GM13977 (cell line): Measurements from ENCODE around the gene SHISA2.
"Not testable (repeated sequence)": the region's sequence is repeated elsewhere in the genome, so short reads cannot be mapped to it uniquely, and the experiment has no call there.

Experiments used
- DNase-seq: peaks from one replicate; pipeline ENCODE4 v3.0.0; 2012; ENCODE audit warnings: low spot score
- CTCF ChIP-seq: IDR thresholded peaks from 2 replicates; pipeline ENCODE4 v1.5.1; 2012; ENCODE audit warnings: mild to moderate bottlenecking, control low read depth; ENCODE audit not compliant: insufficient read depth; ENCODE audit errors: extremely low read depth, missing control alignments
- in situ Hi-C: fragments of 300-500 bp; cut with MboI; formaldehyde crosslinking; loops from one replicate; pipeline ENCODE4 v1.12.0; 2022; ENCODE audit warnings: low sequenced_read_pairs, low pct_unique_long_range_greater_than_20kb, mixed read lengths, inconsistent platforms; ENCODE audit not compliant: unreplicated experiment

Gene SHISA2

GRCh38 chr13:26051657-26052311 lies at the start of gene SHISA2:
SHISA2 (minus strand) TSS chr13:26052016; CDS start chr13:26050975, 1,041 bp downstream.
- no peak for TF ChIP-seq CTCF
- peak; percentile 59 for DNase-seq
- in situ Hi-C loops, result no loop called here

- in situ Hi-C loops, result no loop called here
- DNase-seq, result no peak
- TF ChIP-seq CTCF, result no peak
These were observed 44.2 kb upstream of the SHISA2 start for GRCh38 chr13:26095846-26096610.

GRCh38 chr13:26095338-26095737 lies 43.5 kb upstream of the SHISA2 start:
- in situ Hi-C loops, result no loop called here
- TF ChIP-seq CTCF, result no peak
- no peak for DNase-seq

GRCh38 chr13:26076821-26077220 lies 25.0 kb upstream of the SHISA2 start:
- in situ Hi-C loops, DNase-seq: not testable (repeated sequence)

GRCh38 chr13:26075498-26075897 lies 23.7 kb upstream of the SHISA2 start:
- no peak for TF ChIP-seq CTCF
- in situ Hi-C loops, result no loop called here
- DNase-seq, result no peak

- TF ChIP-seq CTCF, result no peak
- in situ Hi-C loops, result no loop called here
- no peak for DNase-seq
These were observed 22.9 kb upstream of the SHISA2 start for GRCh38 chr13:26074706-26075105.

- in situ Hi-C loops, DNase-seq: not testable (repeated sequence)
These were observed 20.5 kb upstream of the SHISA2 start for GRCh38 chr13:26072335-26072734.
